K562 (cell line): ENCODE measurements around the gene CBLIF. TPM values are rescaled to one million over a fixed set of nuclear protein-coding genes. Genes with fewer than 3 reads are reported as not detected.

ENCODE experiments used
- ATF3 ChIP-seq, 2 experiments: fragments of 450-650 bp in 1 of 2; sonication (generic) in 1 of 2; formaldehyde crosslinking in 1 of 2; IDR thresholded peaks in 1 of 2; conservative IDR thresholded peaks in 1 of 2; 2 replicates each; pipeline versions ENCODE4 v1.6.1 to v1.8.1; 2016 to 2023; ENCODE audit warnings: mild to moderate bottlenecking in 2 of 2, moderate library complexity in 2 of 2, inconsistent platforms in 1 of 2, missing genetic modification reagents in 1 of 2
- CBX3 ChIP-seq, 2 experiments: IDR thresholded peaks; 1 replicate in 1 of 2; 2 replicates in 1 of 2; pipeline ENCODE4 v1.6.1; 2012; ENCODE audit warnings: inconsistent platforms in 2 of 2, low read length in 2 of 2, borderline replicate concordance in 1 of 2, control low read depth in 1 of 2
- DIDO1 ChIP-seq: fragments of 450-650 bp; IDR thresholded peaks from 2 replicates; pipeline ENCODE4 v1.6.1; 2016; ENCODE audit warnings: low read depth, missing biosample characterization, missing genetic modification characterization
- HSF4 ChIP-seq: fragments of 250-450 bp; sonication (Bioruptor Pico); IDR thresholded peaks from 2 replicates; pipeline ENCODE4 v2.1.2; 2022; ENCODE audit warnings: mild to moderate bottlenecking, moderate library complexity, borderline replicate concordance
- LEF1 ChIP-seq: fragments of 450-650 bp; IDR thresholded peaks from 2 replicates; pipeline ENCODE4 v1.6.1; 2016; ENCODE audit warnings: mild to moderate bottlenecking
- MBD2 ChIP-seq: sonication (generic); IDR thresholded peaks from 2 replicates; pipeline ENCODE4 v1.6.1; 2016; ENCODE audit warnings: low read depth, borderline replicate concordance
- MED1 ChIP-seq: sonication (generic); formaldehyde crosslinking; IDR thresholded peaks from 2 replicates; pipeline ENCODE4 v1.8.1; 2023; ENCODE audit warnings: missing genetic modification reagents, borderline replicate concordance
- MEF2A ChIP-seq: IDR thresholded peaks from 2 replicates; pipeline ENCODE4 v1.6.1; 2011; ENCODE audit warnings: low read depth, mild to moderate bottlenecking, low read length, moderate library complexity; ENCODE audit not compliant: control insufficient read depth
- MTA3 ChIP-seq: fragments of 450-650 bp; formaldehyde crosslinking; IDR thresholded peaks from 2 replicates; pipeline ENCODE4 v1.6.1; 2017; ENCODE audit warnings: mild to moderate bottlenecking, borderline replicate concordance
- NFIC ChIP-seq: fragments of 450-650 bp; IDR thresholded peaks from 2 replicates; pipeline ENCODE4 v1.6.1; 2017; ENCODE audit warnings: mild to moderate bottlenecking, inconsistent platforms
- NR2C1 ChIP-seq, 2 experiments: fragments of 450-650 bp; IDR thresholded peaks; 2 replicates each; pipeline ENCODE4 v1.6.1; 2017; ENCODE audit warnings: mild to moderate bottlenecking in 2 of 2, antibody characterized with exemption in 1 of 2, inconsistent platforms in 1 of 2, missing compliant biosample characterization in 1 of 2, missing genetic modification characterization in 1 of 2
- NR2C2 ChIP-seq, 2 experiments: fragments of 200-800 bp in 1 of 2; sonication (Bioruptor generic) in 1 of 2; sonication (generic) in 1 of 2; formaldehyde crosslinking in 1 of 2; IDR thresholded peaks; 2 replicates each; pipeline versions ENCODE4 v1.6.1 to v1.8.0; 2016 to 2022; ENCODE audit warnings: mild to moderate bottlenecking in 1 of 2, missing compliant biosample characterization in 1 of 2, missing genetic modification characterization in 1 of 2, missing genetic modification reagents in 1 of 2
- POLR2H ChIP-seq: IDR thresholded peaks from 2 replicates; pipeline ENCODE4 v1.6.1; 2016; ENCODE audit warnings: missing genetic modification characterization, low read depth, mild to moderate bottlenecking, control low read depth, missing compliant biosample characterization, moderate library complexity
- PTTG1 ChIP-seq: fragments of 450-650 bp; IDR thresholded peaks from 2 replicates; pipeline ENCODE4 v1.6.1; 2016; ENCODE audit warnings: low read depth, mild to moderate bottlenecking, missing genetic modification characterization, missing compliant biosample characterization
- RCOR1 ChIP-seq, 2 experiments: IDR thresholded peaks; 2 replicates each; pipeline ENCODE4 v1.6.1; 2012; ENCODE audit warnings: low read depth in 2 of 2, low read length in 2 of 2, borderline replicate concordance in 1 of 2, improper control_type of control experiment in 1 of 2
- SMARCC2 ChIP-seq: fragments of 450-650 bp; IDR thresholded peaks from 2 replicates; pipeline ENCODE4 v1.6.1; 2017; ENCODE audit warnings: antibody characterized with exemption, moderate library complexity, mild to moderate bottlenecking, low read depth
- SOX6 ChIP-seq: fragments of 450-650 bp; IDR thresholded peaks from 2 replicates; pipeline ENCODE4 v1.6.1; 2014; ENCODE audit warnings: mild to moderate bottlenecking
- TAF9B ChIP-seq: fragments of 450-650 bp; IDR thresholded peaks from 2 replicates; pipeline ENCODE4 v1.6.1; 2018; ENCODE audit warnings: mild to moderate bottlenecking; ENCODE audit not compliant: partially characterized antibody
- TAL1 ChIP-seq: fragments of 450-650 bp; IDR thresholded peaks from 2 replicates; pipeline ENCODE4 v1.6.1; 2016; ENCODE audit warnings: mild to moderate bottlenecking
- TCF3 ChIP-seq: sonication (generic); formaldehyde crosslinking; IDR thresholded peaks from 2 replicates; pipeline ENCODE4 v1.4.0; 2020; ENCODE audit warnings: mild to moderate bottlenecking, missing genetic modification reagents
- TEAD4 ChIP-seq, 2 experiments: sonication (generic) in 1 of 2; formaldehyde crosslinking in 1 of 2; IDR thresholded peaks; 2 replicates each; pipeline versions ENCODE4 v1.6.1 to v1.8.0; 2012 to 2022; ENCODE audit warnings: borderline replicate concordance in 1 of 2, inconsistent platforms in 1 of 2, low read length in 1 of 2, mild to moderate bottlenecking in 1 of 2, missing genetic modification reagents in 1 of 2
- ZBTB2 ChIP-seq: fragments of 450-650 bp; IDR thresholded peaks from 2 replicates; pipeline ENCODE4 v1.6.1; 2016; ENCODE audit warnings: antibody characterized with exemption
- ZBTB7A ChIP-seq: IDR thresholded peaks from 2 replicates; pipeline ENCODE4 v1.6.1; 2011; ENCODE audit warnings: low read depth, mild to moderate bottlenecking, low read length, moderate library complexity, borderline replicate concordance; ENCODE audit not compliant: control insufficient read depth
- ZNF561 ChIP-seq: fragments of 450-650 bp; formaldehyde crosslinking; conservative IDR thresholded peaks from 2 replicates; pipeline ENCODE4 v1.4.0; 2020; ENCODE audit warnings: mild to moderate bottlenecking, moderate library complexity
- polyA plus RNA-seq, 8 experiments: library from polyadenylated mRNA; depleted of rRNA in 4 of 8; stranded (reverse) in 5 of 8; unstranded in 3 of 8; fragments of >200 nt; fragmentation: Nextera tagmentation in 2 of 8; fragmentation: Illumina TruSeq in 1 of 8; extraction: Ambion mirVana in 2 of 8; extraction: Trizol in 1 of 8; gene quantifications; 2 replicates each; pipeline versions ENCODE4 v1.2.1 to v1.2.3, GENCODE V29; 2011 to 2014; ENCODE audit warnings: inconsistent platforms in 1 of 8, missing spikeins in 1 of 8
- total RNA-seq, 7 experiments: library from RNA; depleted of rRNA in 6 of 7; stranded (reverse); fragments of >200 nt in 6 of 7; fragmentation: Illumina TruSeq in 2 of 7; extraction: Trizol in 2 of 7; gene quantifications; 2 replicates each; pipeline versions ENCODE4 v1.2.1 to v1.2.3, GENCODE V29; 2011 to 2021; ENCODE audit warnings: low replicate concordance in 1 of 7

Gene CBLIF
- total and polyA plus RNA-seq, 9 of the 15 experiments (the other 6 are each of a cell fraction or from before 2014, with no cell fraction given): 0.07 to 0.83 (median 0.54) TPM

- TF ChIP-seq MEF2A (peak; percentile 89), ATF3 (IDR thresholded peaks at IDR 0.05) (peak; percentile 90), ATF3 (CRISPR knock-in tag; conservative IDR thresholded peaks at IDR 0.05) (no peak), MED1 (CRISPR knock-in tag) (no peak), NR2C1 (IDR thresholded peaks at IDR 0.05) (no peak), NR2C1 (tag; IDR thresholded peaks at IDR 0.05) (no peak), NFIC (peak; percentile 45; the same call in 1 of the 2 replicates), DIDO1 (tag) (0 out of 2 replicates have a peak, but pooled peaks have one; percentile 13), LEF1 (0 out of 2 replicates have a peak, but pooled peaks have one; percentile 52), MTA3 (peak; percentile 44; the same call in 1 of the 2 replicates), PTTG1 (tag) (no peak), SMARCC2 (peak; percentile 91), SOX6 (peak; percentile 98), MBD2 (peak; percentile 46; the same call in 1 of the 2 replicates), NR2C2 (CRISPR knock-in tag; IDR thresholded peaks at IDR 0.05) (no peak), NR2C2 (tag; IDR thresholded peaks at IDR 0.05) (peak; percentile 43; the same call in 1 of the 2 replicates), POLR2H (tag) (peak; percentile 64), CBX3 (IDR thresholded peaks at IDR 0.05; ENCODE audit: borderline replicate concordance in 1 of 2, low read length in 2 of 2) (peak in 1 of 2 experiments; percentile 71; a peak in 2 of 3 replicates), TAF9B (peak; percentile 51), ZBTB2 (peak; percentile 74; the same call in 1 of the 2 replicates), ZNF561 (CRISPR knock-in tag) (0 out of 2 replicates have a peak, but pooled peaks have one; percentile 49), HSF4 (CRISPR knock-in tag) (peak; percentile 36; the same call in 1 of the 2 replicates), RCOR1 (IDR thresholded peaks at IDR 0.05; ENCODE audit: borderline replicate concordance in 1 of 2, low read depth in 2 of 2, low read length in 2 of 2) (peak in 1 of 2 experiments; percentile 90; a peak in 2 of 4 replicates), ZBTB7A (no peak), TCF3 (CRISPR knock-in tag) (peak; percentile 80), TEAD4 (IDR thresholded peaks at IDR 0.05; ENCODE audit: low read length) (peak; percentile 92), TEAD4 (CRISPR knock-in tag; IDR thresholded peaks at IDR 0.05; ENCODE audit: borderline replicate concordance) (no peak), TAL1 (peak; percentile 69)
These were observed 12.4 kb upstream of the CBLIF start (continued) for GRCh38 chr11:59857439-59858434.
